NCI-H2081 (cell line): Measurements from ENCODE around the gene BCOR.

Experiments
- DNase-seq, 2 experiments: peaks; one replicate each; lab custom pipeline; 2025; lab: John Stamatoyannopoulos, UW

Gene BCOR

GRCh38 chrX:40003428-40004245, 94.1 kb downstream of the BCOR start:
- no peak for DNase-seq

GRCh38 chrX:40003071-40003427, 94.7 kb downstream of the BCOR start:
- DNase-seq, result no peak
